Smooth muscle cell of the brain vasculature (primary cell): ENCODE results near the gene TRIM13.
"Not testable (repeated sequence)": the region's sequence is repeated elsewhere in the genome, so short reads cannot be mapped to it uniquely, and the experiment has no call there.

Experiments
- DNase-seq: peaks from one replicate; pipeline ENCODE4 v3.0.0-alpha.2; 2012; ENCODE audit warnings: low read depth, low spot score

TRIM13 gene

DNA sequence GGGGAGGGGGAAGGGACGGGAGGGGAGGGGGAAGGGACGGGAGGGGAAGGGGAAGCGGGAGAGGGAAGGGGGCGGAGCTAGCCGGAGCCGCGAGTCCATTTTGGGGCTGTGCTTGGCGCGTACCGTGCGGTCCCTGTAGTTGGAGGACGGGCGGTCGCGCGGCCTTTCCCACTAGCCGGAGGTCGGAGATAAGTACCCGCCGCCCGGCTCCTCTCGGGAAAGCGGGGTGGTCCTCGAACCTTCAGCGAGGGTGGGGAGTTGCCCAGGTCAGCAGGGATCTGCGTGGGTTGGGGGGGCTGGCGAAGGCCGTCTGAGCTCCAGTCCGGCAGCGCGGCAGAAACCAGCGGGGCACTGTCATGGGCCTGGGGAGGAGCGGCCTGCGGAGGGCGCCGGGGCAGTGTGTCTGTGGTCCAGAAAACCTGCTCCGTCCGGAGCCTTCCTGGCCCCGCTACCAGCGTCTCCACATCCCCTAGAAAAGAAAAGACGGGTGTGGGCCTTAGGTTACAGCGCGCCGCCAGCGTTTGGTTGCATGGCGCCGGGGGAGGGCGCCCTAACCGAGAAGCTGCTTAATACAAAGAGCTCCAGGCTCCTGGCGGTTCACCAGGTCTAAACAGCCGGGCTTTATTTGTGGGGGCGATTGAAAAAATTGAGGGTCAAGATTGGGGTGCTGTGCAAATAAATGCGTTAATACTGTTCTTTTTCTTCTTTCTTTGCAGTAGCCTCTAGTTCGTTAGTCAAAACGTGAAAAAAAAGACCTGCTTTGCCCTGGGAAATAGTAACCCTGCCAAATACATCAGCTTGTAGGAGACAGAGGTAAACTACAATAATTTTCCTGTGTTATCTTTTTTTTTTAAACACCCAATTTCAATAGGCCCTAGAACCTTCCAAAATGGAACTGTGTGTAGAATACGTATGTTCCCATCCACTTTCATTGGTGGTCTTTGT, at the start of gene TRIM13:
Gene TRIM13 (plus strand): TSS at position 92 of the 945 bp plus-strand sequence. CDS start 14,899 bp downstream, outside the sequence.
- DNase-seq = peak; percentile 87

DNA sequence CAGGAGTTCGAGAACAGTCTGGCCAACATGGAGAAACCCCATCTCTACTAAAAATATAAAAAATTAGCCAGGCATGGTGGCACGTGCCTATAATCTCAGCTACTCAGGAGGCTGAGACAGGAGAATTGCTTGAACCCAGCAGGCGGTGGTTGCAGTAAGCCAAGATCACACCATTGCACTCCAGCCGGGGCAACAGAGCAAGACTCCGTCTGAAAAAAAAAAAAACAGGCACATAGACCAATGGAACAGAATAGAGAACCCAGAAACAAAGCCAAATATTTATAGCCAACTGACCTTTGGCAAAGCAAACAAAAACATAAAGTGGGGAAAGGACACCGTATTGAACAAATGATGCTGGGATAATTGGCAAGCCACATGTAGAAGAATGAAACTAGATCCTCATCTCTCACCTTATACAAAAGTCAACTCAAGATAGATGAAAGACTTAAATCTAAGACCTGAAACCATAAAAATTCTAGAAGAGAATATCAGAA, 48.0 kb upstream of the TRIM13 start:
- not testable (repeated sequence) for DNase-seq

DNA sequence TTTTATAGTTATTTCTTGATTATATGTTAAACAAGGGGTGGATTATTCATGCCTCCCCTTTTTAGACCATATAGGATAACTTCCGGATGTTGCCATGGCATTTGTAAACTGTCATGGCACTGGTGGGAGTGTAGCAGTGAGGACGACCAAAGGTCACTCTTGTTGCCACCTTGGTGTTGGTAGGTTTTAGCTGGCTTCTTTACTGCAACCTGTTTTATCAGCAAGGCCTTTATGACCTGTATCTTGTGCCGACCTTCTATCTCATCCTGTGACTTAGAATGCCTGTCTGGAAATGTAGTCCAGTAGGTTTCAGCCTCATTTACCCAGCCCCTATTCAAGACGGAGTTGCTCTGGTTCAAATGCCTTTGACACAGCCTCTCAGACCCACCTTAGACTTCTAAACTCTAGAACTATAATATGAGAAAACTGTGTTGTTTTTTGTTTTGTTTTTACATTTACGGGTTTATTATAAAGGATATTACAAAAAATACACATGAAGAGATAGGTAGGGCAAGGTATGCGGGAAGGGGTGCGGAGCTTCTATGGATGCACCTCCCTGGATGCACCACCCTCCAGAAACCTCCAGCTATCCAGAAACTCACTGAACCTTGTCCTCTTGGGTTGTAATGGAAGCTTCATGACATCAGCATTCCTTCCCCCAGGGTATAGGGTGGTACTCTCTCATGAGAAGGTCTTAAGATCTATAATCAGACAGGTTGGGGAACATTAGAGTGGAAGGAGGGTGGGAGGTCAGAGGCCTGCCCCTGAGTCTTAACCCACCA, 44.9 kb upstream of the TRIM13 start:
- DNase-seq = no peak

- DNase-seq = no peak
These were observed 43.3 kb upstream of the TRIM13 start for GRCh38 chr13:49953560-49953959.

DNA sequence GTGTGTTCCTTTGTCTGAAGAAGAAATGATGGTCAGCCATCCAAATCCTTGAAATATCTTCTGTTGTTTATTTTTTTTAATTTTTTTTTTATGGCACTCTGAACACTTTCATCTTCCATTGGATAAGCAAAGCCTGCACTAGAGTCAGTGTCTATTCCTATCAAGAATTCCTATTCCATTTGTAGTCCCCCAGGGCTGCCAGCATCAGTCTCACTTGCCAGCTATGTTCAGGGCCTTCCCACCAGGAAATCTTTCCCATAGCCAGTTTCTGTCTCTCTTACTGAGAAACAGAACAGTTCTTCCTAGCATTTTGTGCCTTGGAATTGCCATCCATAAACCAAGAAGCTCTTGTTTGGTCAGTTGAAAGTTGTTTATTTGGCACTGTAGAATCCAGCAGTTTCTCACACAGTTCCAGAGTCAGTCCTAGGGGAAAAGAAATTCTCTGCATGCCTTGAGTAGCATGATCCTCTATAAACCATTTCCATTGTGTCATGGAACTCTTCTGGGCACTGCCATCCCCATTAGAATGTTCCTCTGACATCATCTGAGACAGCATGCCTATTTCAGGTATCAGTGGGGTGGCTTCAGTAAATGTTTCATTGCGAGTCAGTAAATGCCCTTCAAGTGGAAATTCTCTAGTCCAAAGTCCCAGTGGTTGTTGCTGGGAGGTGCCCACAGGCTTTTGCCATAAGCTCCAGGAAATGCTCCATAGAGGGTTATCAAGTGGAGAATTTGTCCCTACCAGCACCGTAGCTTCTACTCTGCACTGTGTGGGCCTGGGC, 42.0 kb upstream of the TRIM13 start:
- no peak for DNase-seq

DNA sequence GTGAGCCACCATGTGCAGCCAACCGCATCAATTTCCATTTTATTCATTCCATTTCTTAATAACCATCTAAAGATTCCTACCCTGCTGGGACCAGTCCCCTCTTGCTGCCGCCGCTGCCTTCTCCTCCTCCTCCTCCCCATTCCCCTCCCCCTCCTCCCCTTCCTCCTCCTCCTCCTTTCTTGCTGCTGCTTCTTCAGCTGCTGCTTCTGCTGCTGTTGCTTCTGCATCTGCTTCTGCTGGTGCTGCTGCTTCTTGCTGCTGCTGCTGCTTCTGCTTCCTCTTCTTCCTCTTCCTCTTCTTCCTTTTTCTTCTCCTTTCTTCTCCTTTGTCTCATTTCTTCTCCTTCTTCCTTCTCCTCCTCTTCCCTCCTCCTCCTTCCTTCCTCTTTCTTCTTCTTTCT, 40.7 kb upstream of the TRIM13 start:
- no peak for DNase-seq

- DNase-seq = no peak
These were observed 38.5 kb upstream of the TRIM13 start for GRCh38 chr13:49958321-49958720.

- DNase-seq = no peak
These were observed 29.4 kb upstream of the TRIM13 start for GRCh38 chr13:49967456-49967855.

DNA sequence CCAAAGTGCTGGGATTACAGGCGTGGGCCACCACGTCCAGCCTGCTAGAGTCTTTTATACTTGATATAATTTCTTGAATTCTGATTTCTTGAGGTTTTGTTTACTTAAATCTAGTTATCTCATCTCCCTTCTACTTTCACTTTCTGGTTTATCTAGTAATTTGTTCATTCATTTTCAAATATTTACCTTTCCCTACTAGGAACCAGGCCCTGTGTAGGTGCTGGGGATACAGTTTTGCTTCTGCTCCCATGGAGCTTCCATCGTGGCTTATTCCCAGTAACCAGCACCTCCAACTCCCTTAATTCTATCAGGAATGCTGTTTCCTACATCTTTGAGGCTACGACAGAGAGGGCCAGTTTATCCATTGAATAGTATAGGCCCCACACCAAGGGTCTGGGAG, 24.1 kb upstream of the TRIM13 start:
- no peak for DNase-seq

DNA sequence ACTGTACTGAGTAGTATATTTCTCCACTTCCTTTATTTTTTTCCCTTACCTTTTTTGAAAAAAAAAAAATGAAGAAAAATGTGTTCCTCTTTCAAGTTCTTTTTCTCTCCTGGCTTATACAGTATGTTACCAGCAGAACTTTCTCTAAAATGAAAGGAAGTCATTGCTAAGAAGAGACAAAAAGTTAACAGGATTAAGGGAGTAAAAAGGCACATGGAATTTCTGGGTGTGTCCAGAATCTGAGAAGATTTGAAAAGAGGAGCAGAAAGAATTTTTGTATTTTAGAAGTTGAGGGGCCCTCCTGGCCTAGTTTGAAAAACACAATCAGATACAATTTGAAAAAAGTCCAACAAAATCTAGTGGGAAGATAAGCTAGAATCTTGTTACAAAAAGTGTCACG, 21.0 kb upstream of the TRIM13 start:
- no peak for DNase-seq

GRCh38 chr13:49976314-49977258, 20.3 kb upstream of the TRIM13 start:
- DNase-seq = no peak

DNA sequence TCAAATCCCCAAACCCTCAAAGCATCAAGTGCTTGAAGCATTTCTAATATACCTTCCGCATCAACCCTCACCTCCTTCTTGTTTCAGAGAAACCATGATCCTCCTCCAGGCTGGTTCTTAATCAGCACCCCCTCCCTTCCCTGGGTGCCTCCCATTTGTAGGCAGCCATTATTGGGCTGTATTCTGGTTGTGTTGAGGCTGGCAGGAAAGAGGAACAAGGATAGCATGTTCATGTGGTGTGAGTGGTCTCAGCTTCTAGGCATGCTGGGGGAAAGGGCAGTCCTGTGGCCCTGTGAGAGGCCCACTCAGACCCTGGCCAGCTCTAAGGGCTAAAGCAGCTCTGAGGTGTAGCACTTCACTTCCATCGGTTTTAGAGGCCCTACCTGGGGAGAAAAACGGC, 18.9 kb upstream of the TRIM13 start:
- DNase-seq = no peak

- DNase-seq = no peak
These were observed 16.6 kb upstream of the TRIM13 start for GRCh38 chr13:49980266-49980665.

- no peak for DNase-seq
These were observed 11.7 kb upstream of the TRIM13 start for GRCh38 chr13:49985129-49985528.

DNA sequence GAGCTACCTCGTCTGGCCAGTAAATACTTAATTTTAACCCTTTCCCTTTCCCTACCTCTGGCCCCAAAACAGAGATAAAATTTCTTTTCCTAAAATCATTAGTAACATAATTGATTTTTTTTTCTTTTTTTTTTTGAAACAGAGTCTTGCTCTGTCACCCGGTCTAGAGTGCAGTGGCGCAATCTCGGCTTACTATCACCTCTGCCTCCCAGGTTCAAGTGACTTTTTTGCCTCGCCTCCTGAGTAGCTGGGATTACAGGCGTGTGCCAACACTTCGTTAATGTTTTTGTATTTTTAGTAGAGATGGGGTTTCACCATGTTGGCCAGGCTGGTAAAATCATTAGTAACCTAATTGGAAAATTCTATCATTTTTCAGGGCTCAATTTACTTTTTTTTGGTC, 10.4 kb upstream of the TRIM13 start:
- DNase-seq = no peak

GRCh38 chr13:49990612-49991011, 6.2 kb upstream of the TRIM13 start:
- not testable (repeated sequence) for DNase-seq

GRCh38 chr13:49993111-49993510, 3.7 kb upstream of the TRIM13 start:
- DNase-seq = no peak

DNA sequence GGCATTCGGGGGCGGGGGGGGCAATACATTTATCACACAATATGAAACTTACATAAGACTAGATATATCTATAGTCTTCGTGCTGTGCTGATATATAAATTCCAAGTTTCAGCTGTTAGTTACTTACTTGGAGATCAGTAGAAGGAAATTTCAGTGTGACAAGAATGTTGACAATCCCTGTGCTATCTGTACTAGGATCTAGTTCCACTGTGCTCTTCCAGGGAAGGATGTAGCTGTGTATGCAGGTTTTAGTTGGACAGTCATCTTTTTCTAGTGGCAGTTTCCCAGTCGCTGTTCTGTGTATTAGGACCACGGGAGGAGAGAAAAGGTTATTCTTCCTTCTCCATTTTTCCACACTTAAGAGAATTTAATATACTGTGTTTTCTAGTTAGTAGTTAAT, 3.2 kb upstream of the TRIM13 start:
- no peak for DNase-seq

GRCh38 chr13:49995625-49996101, 1.2 kb upstream of the TRIM13 start:
- DNase-seq = no peak

DNA sequence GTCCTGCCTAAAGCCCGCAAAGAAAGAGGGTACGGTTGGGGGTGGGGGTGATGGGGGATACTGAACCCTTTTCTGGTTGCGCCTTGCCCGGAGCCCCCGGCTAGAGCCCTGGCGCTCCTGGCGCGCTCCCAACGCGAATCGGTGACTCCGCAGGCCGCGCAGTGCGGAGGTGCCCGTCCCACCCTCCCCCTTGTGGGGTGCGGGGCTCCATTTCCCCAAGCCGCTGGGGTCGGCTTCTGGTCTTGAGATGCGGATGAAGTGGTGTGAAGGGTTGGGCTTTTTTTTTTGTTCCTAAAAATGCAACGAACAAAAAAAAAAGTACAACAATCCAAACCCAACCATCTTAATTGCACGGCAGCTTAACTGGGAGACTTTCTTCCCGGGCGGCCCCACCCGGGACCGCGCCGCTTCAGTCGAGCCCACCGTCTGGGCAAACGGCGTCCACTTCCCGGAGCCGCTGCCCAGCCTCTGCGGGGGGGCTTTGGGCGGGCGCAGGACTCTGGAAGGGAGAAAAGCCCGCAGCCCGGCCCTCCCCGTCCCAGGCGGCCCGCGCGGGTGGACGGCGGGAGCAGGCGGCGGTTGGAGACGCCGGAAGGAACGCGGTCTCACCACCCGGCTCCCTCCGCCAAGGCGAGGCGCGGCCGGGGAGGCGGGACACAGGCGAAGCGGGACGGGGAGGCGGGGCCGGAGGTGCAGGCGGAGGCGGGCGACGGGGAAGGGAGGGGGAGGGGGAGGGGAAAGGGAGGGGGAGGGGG, 504 bp upstream of the TRIM13 start:
- DNase-seq = peak; percentile 77
